ENCODE measurements around the gene ZNF319. TPM values are rescaled to one million over a fixed set of nuclear protein-coding genes. Genes with fewer than 3 reads are reported as not detected.

ZNF319 gene
- total RNA-seq, 3 donors from 2014 or later = 8.1 to 9.0 (median 8.3) TPM

DNA sequence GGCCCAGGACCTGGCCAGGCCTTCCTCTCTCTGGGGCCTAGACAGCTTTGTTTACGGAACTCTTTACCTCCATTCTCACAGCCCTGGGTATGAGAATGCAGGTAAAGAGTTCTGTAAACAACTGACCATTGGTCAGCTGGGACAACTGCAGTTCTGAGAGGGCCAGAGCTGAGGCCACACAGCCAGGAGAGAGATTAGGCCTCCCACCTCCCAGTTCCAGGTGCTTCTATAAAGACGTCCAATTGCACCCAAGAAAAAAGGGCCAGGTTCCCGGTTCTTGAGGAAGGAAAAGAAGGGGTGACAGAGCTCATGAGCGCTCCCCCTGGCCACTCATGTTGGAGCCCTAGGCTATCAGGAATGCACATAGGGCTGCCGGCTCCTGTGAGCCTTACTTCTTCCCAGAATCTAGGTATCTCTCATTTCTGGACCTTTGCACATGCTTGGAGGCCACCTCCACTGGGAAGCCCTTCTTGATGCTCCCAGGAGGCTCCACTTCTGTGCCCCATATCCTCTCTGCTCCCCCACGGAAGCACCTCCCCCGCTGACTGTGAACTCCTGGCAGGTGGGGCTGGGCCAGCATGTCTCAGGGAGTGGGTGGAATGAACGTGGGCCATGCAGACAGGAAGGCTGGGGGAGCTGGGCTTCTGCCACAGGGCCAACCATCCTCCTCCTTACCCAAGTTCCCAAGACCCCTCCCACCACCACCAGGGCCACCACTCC is 42.6 kb downstream of the ZNF319 start:
- Mint-ChIP-seq H3K4me1 (ENCODE audit: low read depth) (no peaks in the 10 kb centered on the region), H3K27me3 (ENCODE audit: low read depth) (no peaks in the 10 kb centered on the region), H3K4me3 (no peak overlapping the region), H3K36me3 (ENCODE audit: insufficient read depth) (no peaks in the 10 kb centered on the region), H3K9me3 (no peaks in the 10 kb centered on the region)
- DNase-seq (no peak), ATAC-seq (no peak)

DNA sequence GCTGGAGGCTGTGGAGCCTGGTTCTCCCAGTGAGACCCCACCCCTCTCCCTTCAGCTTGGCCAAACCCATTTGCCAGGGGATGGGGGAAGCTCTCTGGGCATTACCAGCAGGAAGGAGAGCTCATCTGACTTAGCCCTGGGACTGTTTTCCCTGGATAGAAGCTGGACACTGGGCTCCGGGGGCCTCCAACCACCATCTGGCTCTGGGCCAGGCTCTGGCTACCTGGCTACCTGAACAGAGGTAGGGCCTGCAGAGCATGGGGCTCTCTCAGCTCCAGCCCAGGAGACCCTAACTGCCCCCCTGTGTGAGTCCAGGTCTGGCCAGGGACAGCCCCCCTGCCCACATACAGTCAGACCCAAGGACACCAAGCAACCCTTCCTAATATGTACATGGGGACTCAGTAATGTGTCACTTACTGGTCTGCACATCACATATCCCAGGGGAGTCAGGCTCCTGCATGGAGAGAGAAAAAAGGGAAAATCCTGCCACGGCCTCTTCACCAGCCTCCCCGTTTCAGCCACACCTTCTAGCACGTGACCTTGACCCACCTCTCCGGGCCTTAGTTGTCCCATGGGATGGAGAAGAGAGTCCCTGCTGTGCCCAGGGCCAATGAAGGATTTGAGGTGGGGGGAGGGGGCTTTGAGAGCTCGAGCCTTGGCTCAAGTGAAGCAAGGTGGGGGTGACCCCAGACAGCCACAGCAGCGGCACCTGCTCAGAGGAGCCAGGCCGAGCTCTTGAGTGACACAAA is 43.4 kb downstream of the ZNF319 start:
- DNase-seq (no peak), ATAC-seq (no peak)
- H3K36me3 Mint-ChIP-seq (ENCODE audit: insufficient read depth) = no peaks in the 10 kb centered on the region
- H3K27me3 Mint-ChIP-seq (ENCODE audit: low read depth) = no peaks in the 10 kb centered on the region
- H3K4me1 Mint-ChIP-seq (ENCODE audit: low read depth) = no peaks in the 10 kb centered on the region
- H3K9me3 Mint-ChIP-seq = no peaks in the 10 kb centered on the region
- H3K4me3 Mint-ChIP-seq = no peak overlapping the region

DNA sequence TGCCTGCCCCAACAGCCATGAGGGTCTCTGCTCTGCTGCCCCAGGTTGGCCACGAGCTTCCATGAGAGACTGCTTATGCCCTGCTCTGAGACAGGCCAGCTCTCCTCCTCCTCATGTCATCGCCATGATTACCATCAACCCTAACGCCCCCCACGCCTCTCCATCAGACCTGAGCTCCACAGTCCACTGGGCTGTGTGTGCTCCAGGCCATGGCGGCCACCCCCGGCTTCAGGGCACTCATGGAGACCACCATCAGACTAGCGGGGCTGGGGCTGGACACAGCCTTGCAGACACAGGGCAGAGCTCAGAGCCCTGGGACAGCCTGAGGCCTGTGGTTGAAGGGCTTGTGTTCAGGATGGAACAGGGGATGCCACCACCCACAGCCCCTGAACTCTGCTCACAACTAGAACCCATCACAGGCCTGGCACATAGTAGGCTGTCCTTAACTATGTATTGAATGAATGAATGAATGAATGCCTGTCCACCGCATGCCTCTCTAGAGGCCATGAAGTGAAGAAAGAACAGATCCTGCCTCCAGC is 44.1 kb downstream of the ZNF319 start:
- DNase-seq (no peak), ATAC-seq (no peak)
- H3K4me3 Mint-ChIP-seq = no peak overlapping the region
- H3K9me3 Mint-ChIP-seq = no peaks in the 10 kb centered on the region
- H3K27me3 Mint-ChIP-seq (ENCODE audit: low read depth) = no peaks in the 10 kb centered on the region
- H3K4me1 Mint-ChIP-seq (ENCODE audit: low read depth) = no peaks in the 10 kb centered on the region
- no peaks in the 10 kb centered on the region for H3K36me3 Mint-ChIP-seq (ENCODE audit: insufficient read depth)

DNA sequence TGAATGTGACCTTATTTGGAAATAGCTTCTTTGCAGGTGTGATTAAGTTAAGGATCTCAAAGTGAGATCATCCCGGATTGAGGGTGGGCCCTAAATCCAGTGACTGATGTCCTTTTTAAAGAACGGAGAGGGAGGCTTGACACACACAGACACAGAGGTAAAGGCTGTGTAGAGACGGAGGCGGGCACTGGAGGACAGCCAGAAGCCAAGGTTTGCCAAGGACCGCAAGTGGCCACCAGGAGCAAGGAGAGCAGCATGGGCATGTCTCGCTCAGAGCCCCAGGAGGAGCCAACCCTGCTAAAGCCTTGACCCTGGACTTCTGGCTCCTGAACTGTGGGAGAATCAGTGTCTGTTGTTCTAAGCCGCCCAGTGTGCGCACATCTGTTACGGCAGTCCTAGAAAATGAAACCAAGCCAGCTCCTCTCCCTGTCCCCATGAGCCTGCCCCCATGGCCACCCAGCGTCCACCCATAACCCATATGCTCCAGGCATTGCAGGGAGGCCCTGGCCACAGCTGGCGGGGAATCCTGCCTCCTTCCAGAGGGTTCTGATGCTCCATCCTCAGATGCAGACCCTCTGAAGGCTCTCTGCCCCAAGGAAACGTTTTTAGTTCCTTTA is 44.8 kb downstream of the ZNF319 start:
- Mint-ChIP-seq H3K36me3 (ENCODE audit: insufficient read depth) (no peaks in the 10 kb centered on the region), H3K9me3 (no peaks in the 10 kb centered on the region), H3K4me1 (ENCODE audit: low read depth) (no peaks in the 10 kb centered on the region), H3K27me3 (ENCODE audit: low read depth) (no peaks in the 10 kb centered on the region), H3K4me3 (no peak overlapping the region)
- DNase-seq = no peak
- no peak for ATAC-seq

DNA sequence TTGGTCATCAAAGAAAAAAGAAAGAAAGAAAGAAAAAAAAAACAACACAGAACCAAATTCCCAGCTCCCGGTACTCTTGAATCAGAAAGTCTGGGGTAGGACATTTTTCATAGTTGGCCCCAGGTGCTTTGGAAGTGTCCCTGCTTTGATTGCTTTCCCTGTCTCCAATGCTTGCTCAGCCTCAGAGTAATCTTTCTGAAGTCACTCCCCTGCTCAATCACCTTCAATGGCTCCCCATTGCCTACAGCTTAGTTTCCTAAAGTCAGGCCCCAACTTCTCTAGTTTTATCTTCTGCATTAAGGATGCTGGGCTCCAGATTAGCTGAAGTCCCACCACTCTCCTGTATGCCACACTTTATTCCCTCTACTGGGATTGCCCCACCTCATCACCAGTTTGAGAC is 46.6 kb downstream of the ZNF319 start:
- Mint-ChIP-seq H3K4me3 (no peak overlapping the region), H3K9me3 (no peaks in the 10 kb centered on the region), H3K36me3 (ENCODE audit: insufficient read depth) (no peaks in the 10 kb centered on the region), H3K4me1 (ENCODE audit: low read depth) (no peaks in the 10 kb centered on the region), H3K27me3 (ENCODE audit: low read depth) (no peaks in the 10 kb centered on the region)
- no peak for ATAC-seq
- no peak for DNase-seq

DNA sequence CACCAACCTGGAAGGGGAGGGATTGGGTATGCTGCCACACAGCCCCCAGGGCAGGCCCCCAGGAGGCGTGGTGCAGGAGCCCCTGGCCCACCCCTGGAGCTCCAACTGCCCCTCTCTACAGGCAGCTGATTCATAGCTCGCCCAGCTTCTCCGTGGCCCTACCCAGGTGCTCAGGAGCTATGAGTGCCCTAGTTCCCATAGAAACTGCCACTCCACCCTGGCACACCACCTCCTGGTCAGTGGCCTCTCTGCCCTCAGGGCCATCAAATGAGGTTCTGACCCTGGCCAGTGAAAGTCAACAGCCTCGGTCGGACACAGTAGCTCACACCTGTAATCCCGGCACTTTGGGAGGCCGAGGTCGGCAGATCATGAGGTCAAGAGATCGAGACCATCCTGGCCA is 47.6 kb downstream of the ZNF319 start:
- Mint-ChIP-seq H3K9me3 (no peaks in the 10 kb centered on the region), H3K27me3 (ENCODE audit: low read depth) (no peaks in the 10 kb centered on the region), H3K4me3 (no peak overlapping the region), H3K36me3 (ENCODE audit: insufficient read depth) (no peaks in the 10 kb centered on the region), H3K4me1 (ENCODE audit: low read depth) (no peaks in the 10 kb centered on the region)
- ATAC-seq (no peak), DNase-seq (no peak)

DNA sequence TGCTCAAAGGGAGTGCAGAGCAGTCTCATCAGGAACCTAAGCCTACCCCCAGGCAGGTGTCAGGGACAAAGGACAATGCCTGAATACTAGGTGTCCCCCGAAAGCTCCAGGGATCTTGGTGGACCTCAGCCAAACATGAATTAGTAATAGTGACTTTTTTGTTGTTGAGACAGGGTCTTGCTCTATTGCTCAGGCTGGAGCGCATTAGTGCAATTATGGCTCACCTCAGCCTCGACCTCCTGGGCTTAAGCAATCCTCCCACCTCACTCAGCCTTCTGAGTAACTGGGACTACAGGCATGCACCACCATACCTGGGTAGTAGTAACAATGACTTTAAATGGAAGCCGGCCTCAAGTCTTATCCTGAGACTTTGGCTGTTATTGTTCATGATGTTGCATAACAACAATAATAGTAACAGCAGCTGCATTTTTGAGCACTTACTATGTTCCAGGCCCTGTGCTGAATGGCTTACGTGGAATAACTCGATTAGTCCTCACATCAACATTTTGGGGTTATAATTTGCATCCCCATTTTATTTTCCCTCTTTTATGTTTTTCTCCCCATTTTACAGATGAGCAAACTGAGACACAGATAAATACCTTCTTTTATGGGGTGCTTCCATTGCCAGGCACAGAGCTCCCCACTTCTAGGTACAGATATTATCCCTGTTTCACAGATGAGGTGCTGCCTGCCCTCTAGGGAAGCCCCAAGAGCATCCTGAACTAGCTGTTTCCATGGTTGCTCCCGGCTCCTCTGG is 49.1 kb downstream of the ZNF319 start:
- no peaks in the 10 kb centered on the region for H3K4me1 Mint-ChIP-seq (ENCODE audit: low read depth)
- no peak overlapping the region for H3K4me3 Mint-ChIP-seq
- no peaks in the 10 kb centered on the region for H3K36me3 Mint-ChIP-seq (ENCODE audit: insufficient read depth)

DNA sequence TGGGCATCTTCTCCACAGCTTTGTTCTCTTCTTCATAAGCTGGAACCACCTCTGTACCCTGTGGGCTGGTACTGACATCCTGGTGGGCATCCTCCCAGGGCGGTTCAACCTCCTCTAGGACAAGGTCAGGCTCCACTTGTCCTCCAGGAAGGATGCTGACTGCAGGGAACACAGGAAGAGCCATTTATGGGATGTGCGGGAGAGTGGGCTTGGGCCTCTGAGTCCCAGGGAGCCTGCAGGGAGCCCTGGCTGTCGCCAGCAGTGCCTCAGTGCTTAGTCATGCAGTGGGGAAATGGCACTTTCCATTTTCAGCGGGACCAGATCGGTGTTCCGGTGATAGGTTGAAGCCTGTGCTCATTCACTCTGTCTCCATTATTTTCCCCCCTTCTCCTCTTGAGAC is 50.1 kb downstream of the ZNF319 start:
- Mint-ChIP-seq H3K36me3 (ENCODE audit: insufficient read depth) (no peaks in the 10 kb centered on the region), H3K4me3 (no peak overlapping the region), H3K9me3 (no peaks in the 10 kb centered on the region), H3K4me1 (ENCODE audit: low read depth) (no peaks in the 10 kb centered on the region), H3K27me3 (ENCODE audit: low read depth) (no peaks in the 10 kb centered on the region)
- DNase-seq = no peak
- ATAC-seq = no peak

More for the DNA sequence above, 49.1 kb downstream of the ZNF319 start:
- DNase-seq = no peak
- no peak for ATAC-seq
- Mint-ChIP-seq H3K9me3 (no peaks in the 10 kb centered on the region), H3K27me3 (ENCODE audit: low read depth) (no peaks in the 10 kb centered on the region)

DNA sequence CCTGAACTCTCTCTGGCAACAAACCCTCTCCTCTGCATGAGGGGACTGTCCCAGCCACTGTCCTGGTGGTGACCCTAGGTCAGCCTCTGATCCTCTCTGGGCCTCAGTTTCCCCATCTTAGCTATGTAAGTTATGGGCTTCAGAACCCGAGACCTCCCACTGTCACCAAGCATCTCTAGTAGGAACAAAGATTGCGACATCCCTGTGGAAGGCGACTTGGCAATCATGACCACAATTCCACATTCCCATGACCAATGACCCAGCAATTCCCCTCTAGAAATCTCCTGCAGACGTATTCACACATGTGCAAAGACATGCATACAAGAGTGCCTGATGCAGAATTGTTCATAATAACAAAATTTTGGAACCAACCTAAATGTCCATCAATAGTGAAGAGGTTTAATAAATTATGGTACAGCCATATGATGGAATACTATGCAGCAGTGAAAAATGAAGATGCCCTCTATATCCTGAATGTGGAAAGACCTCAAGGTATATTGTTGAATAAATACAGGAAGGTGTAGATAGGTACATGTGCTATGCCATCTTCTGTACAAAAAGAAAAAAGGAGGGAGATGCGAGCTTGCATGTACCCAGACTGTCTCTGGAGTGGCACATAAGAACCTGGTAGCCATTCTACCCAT is 50.8 kb downstream of the ZNF319 start:
- Mint-ChIP-seq H3K36me3 (ENCODE audit: insufficient read depth) (no peaks in the 10 kb centered on the region), H3K4me1 (ENCODE audit: low read depth) (no peaks in the 10 kb centered on the region), H3K9me3 (no peaks in the 10 kb centered on the region), H3K4me3 (no peak overlapping the region), H3K27me3 (ENCODE audit: low read depth) (no peaks in the 10 kb centered on the region)
- ATAC-seq (no peak), DNase-seq (no peak)

DNA sequence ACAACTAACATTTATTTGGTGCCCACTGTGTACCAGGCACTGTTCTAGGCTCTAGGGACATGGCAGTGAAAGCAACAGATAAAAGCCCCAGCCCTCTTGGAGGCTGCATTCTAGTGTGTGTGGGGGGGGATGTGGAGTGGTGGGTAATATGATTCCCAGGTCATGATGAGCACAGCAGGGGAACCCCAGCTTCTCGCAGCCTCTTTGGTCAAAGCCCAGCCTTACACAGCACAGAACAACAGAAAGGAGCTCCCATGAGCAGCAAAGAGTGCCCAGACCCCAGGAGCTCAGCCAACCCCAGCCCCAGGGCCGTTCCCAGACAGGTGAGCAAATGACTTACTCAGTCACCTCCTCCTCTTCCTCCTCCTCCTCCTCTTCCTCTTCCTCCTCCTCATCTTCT is 51.5 kb downstream of the ZNF319 start:
- DNase-seq (no peak), ATAC-seq (no peak)
- Mint-ChIP-seq H3K4me3 (no peak overlapping the region), H3K9me3 (no peaks in the 10 kb centered on the region), H3K27me3 (ENCODE audit: low read depth) (no peaks in the 10 kb centered on the region), H3K4me1 (ENCODE audit: low read depth) (no peaks in the 10 kb centered on the region), H3K36me3 (ENCODE audit: insufficient read depth) (no peaks in the 10 kb centered on the region)

DNA sequence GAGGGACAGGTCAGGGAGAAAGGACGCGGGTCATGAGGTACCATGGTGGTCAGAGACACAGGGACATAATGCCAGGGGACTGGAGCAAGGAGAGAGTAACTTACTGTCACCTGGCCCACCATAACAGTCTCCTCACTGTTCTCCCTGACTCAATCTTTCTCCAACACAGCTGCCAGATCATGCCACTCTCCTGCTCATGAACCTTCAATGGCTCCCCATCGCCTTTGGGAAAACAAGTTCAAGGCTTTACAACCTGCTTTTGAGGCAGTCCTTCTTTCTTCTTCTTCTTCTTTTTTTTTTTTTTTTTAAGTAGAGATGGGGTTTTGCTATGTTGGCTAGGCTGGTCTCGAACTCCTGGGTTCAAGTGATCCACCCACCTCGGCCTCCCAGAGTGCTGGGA is 52.4 kb downstream of the ZNF319 start:
- Mint-ChIP-seq H3K36me3 (ENCODE audit: insufficient read depth) (no peaks in the 10 kb centered on the region), H3K4me1 (ENCODE audit: low read depth) (no peaks in the 10 kb centered on the region), H3K27me3 (ENCODE audit: low read depth) (no peaks in the 10 kb centered on the region), H3K4me3 (no peak overlapping the region), H3K9me3 (no peaks in the 10 kb centered on the region)
- DNase-seq (no peak), ATAC-seq (no peak)

DNA sequence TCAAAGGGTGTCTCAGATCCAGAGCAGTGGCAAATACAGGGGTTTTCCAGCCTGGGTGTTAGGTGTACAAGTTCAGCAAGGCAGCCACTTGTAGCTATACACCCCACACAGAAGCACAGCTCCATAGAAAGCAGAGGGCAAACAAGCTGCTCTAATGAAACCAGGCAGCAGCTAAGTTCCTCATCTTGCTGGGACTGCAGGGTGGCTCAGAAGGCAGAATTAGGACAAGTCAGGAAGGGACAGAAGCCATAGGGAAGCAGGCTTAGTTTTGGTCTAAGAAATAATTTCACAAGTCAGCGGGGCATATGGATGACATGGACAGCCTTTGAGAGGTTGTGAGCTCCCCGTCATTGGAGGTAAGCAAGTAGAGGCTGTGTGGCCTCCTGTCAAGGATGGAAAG is 53.2 kb downstream of the ZNF319 start:
- DNase-seq = no peak
- no peaks in the 10 kb centered on the region for H3K4me1 Mint-ChIP-seq (ENCODE audit: low read depth)

DNA sequence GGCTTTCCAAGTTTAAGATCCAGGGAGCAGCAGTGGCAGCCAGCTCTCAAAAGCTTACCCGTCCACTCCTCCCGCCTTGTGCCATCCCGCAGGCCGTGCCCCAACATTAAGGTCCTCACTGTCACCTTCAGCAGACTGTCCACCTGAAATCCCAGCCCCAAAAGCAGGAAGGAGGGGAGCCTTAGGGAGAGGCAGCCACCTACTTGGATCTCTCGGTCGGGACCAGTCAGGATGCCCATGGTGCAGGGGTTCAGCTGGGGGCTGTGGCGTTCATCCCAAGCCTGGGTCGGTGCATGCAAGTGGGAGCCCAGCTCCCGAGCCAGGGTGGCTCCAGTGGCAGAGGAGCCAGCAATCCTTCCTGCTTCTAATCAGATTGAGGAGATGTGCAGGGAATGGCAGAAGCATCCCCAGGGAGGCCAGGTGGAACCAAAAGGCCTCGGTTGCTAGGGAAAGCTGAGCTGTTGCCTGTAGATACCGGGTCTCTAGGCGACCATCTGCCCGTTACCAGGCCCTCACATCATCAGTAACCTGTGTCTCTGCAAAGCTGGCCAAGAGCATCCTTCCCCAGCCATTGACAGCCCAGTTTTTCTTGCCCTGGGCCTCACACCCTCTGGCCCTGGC is 54.2 kb downstream of the ZNF319 start:
- Mint-ChIP-seq H3K27me3 (ENCODE audit: low read depth) (no peaks in the 10 kb centered on the region), H3K9me3 (no peaks in the 10 kb centered on the region), H3K4me1 (ENCODE audit: low read depth) (no peaks in the 10 kb centered on the region), H3K36me3 (ENCODE audit: insufficient read depth) (no peaks in the 10 kb centered on the region), H3K4me3 (no peak overlapping the region)
- DNase-seq (no peak), ATAC-seq (no peak)

More for the DNA sequence above, 53.2 kb downstream of the ZNF319 start:
- H3K4me3 Mint-ChIP-seq = no peak overlapping the region
- no peak for ATAC-seq
- no peaks in the 10 kb centered on the region for H3K27me3 Mint-ChIP-seq (ENCODE audit: low read depth)
- H3K36me3 Mint-ChIP-seq (ENCODE audit: insufficient read depth) = no peaks in the 10 kb centered on the region
- H3K9me3 Mint-ChIP-seq = no peaks in the 10 kb centered on the region
